Measurements from ENCODE around the gene REG3G. TPM values are rescaled to one million over a fixed set of nuclear protein-coding genes. Genes with fewer than 3 reads are reported as not detected.

REG3G gene
- total RNA-seq, 2 experiments from 2014 or later = not detected

DNA sequence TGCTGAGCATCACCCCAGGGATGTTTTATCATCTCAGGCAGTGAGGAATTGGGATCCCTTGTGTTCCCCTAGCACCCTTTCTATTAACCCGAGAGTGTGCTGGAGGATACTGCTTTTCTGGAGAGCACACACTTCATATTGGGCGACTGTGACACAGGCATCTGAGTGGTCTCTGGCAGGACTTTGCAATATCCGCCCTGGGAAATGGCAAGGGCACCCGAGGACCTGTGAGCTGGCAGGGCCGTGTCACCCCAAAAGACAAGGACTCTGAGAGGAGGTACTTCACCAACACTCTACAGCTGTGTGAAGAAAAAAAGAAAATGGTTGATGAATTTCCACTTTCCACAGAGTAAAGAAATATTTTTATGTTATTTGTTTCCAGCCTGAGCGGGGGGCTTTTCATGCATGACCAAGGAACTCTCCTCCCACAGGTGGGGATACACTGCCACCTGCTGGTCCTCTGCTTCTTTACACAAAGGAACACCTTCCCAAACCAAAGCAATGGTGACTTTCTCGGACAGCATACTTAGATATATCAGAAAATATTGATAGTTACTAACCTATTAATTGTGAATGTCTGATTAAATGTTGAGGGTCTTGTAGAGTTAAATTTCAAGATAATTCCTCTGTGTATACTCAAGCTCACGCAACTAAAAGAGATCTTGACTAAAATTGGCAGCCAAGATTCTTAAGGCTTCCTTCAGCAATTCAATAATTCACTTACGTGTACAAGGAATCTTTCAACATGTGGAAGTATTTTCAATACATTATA is 45.9 kb upstream of the REG3G start:
- no peaks in the 10 kb centered on the region for H3K79me2 ChIP-seq (ENCODE audit: insufficient read depth, low read depth, low read length)
- TF ChIP-seq, protein P1, sequence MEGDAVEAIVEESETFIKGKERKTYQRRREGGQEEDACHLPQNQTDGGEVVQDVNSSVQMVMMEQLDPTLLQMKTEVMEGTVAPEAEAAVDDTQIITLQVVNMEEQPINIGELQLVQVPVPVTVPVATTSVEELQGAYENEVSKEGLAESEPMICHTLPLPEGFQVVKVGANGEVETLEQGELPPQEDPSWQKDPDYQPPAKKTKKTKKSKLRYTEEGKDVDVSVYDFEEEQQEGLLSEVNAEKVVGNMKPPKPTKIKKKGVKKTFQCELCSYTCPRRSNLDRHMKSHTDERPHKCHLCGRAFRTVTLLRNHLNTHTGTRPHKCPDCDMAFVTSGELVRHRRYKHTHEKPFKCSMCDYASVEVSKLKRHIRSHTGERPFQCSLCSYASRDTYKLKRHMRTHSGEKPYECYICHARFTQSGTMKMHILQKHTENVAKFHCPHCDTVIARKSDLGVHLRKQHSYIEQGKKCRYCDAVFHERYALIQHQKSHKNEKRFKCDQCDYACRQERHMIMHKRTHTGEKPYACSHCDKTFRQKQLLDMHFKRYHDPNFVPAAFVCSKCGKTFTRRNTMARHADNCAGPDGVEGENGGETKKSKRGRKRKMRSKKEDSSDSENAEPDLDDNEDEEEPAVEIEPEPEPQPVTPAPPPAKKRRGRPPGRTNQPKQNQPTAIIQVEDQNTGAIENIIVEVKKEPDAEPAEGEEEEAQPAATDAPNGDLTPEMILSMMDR (conservative IDR thresholded peaks at IDR 0.05; ENCODE audit: low read length) = peak; percentile 97
- TF ChIP-seq EZH2phosphoT487 (IDR thresholded peaks at IDR 0.05; ENCODE audit: borderline replicate concordance, low read depth, low read length) = no peak
- no peak overlapping the region for H3K4me2 ChIP-seq (ENCODE audit: low read length)
- H3K9me2 ChIP-seq (ENCODE audit: insufficient read depth, low read length) = no peaks in the 10 kb centered on the region
- ChIA-PET CTCF (ENCODE audit: unreplicated experiment) (no interaction called here), POLR2A (interaction anchor here (0.7 to 1.2 kb wide), 3 partner anchors 10 to 306 kb away, joined by 4 to 7 read pairs (median 5); no protein-coding TSS in a partner anchor)
- peaks cover 45% of the 10 kb centered on the region for H3K4me1 ChIP-seq (ENCODE audit: insufficient read depth, low read length, poor library complexity, severe bottlenecking)
- intact Hi-C loops (cut with micrococcal nuclease; ENCODE audit: unreplicated experiment) = loop anchor here (1.0 to 5.0 kb wide), 3 partner anchors 112 to 628 kb away; no protein-coding TSS in a partner anchor
- no TSS peak for BruUV-seq (replicated peaks)
- H3K36me3 ChIP-seq (ENCODE audit: insufficient read depth, low read length) = no peaks in the 10 kb centered on the region
- H2AFZ ChIP-seq (ENCODE audit: low read length) = no peak overlapping the region; the same call in 1 of the 2 replicates
- peak; percentile 82 for DNase-seq (ENCODE audit: low spot score)
- H3K4me3 ChIP-seq (ENCODE audit: low read depth, low read length, poor library complexity, severe bottlenecking) = no peak overlapping the region
- no peak overlapping the region for H3K27ac ChIP-seq (ENCODE audit: low read depth, low read length, poor library complexity, severe bottlenecking)
- H3K9me3 ChIP-seq (ENCODE audit: low read length) = no peaks in the 10 kb centered on the region
- H4K20me1 ChIP-seq (ENCODE audit: insufficient read depth, low read length) = no peaks in the 10 kb centered on the region

DNA sequence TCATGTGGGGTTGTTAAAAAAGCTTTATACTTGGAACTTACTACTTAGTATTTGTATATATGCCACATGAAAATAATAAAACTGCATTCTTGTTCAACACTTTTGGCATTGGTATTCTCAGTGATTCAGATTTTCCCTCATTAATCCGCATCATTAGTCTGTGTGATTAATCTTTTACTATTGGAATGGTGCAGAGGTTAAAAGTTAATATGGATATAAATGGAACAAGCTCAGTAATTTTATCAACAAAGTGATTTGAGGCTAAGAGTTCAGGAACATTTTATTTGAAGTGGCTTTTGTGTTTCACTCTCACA is 45.4 kb upstream of the REG3G start:
- Histone ChIP-seq H4K20me1 (ENCODE audit: insufficient read depth, low read length) (no peaks in the 10 kb centered on the region), H3K9me2 (ENCODE audit: insufficient read depth, low read length) (no peaks in the 10 kb centered on the region), H3K36me3 (ENCODE audit: insufficient read depth, low read length) (no peaks in the 10 kb centered on the region), H3K9me3 (ENCODE audit: low read length) (no peaks in the 10 kb centered on the region), H3K79me2 (ENCODE audit: insufficient read depth, low read depth, low read length) (no peaks in the 10 kb centered on the region), H3K4me1 (ENCODE audit: insufficient read depth, low read length, poor library complexity, severe bottlenecking) (peaks cover 45% of the 10 kb centered on the region), H3K4me2 (ENCODE audit: low read length) (no peak overlapping the region), H2AFZ (ENCODE audit: low read length) (no peak overlapping the region; the same call in 1 of the 2 replicates), H3K4me3 (ENCODE audit: low read depth, low read length, poor library complexity, severe bottlenecking) (no peak overlapping the region), H3K27ac (ENCODE audit: low read depth, low read length, poor library complexity, severe bottlenecking) (no peak overlapping the region)
- DNase-seq (ENCODE audit: low spot score) = no peak
- ChIA-PET POLR2A (interaction anchor here (1.2 kb wide), 1 partner anchor 306 kb away, joined by 5 read pairs; no protein-coding TSS in a partner anchor), CTCF (ENCODE audit: unreplicated experiment) (no interaction called here)
- no TSS peak for BruUV-seq (replicated peaks)
- TF ChIP-seq EZH2phosphoT487 (IDR thresholded peaks at IDR 0.05; ENCODE audit: borderline replicate concordance, low read depth, low read length) = no peak
- TF ChIP-seq, protein P1 (conservative IDR thresholded peaks at IDR 0.05; ENCODE audit: low read length) = no peak
- intact Hi-C loops (cut with micrococcal nuclease; ENCODE audit: unreplicated experiment) = no loop called here

DNA sequence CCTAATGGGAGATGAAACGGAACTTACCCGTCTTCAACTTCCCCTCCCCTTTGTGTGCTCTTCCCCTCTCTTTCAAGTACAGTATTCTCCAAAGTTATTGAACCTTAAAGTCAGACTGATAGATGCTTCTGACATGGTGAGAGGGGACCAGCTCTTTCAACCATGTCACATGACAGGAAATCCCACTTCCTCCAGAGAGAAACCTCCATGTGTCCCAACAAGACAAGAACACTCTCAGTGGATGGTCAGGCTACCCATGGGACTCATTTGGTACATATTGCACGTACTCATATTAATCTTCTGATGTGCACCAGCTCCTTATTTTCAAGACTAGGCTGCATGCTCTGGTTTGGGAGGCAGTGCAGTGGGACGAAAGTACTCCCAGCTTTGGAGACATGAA is 44.6 kb upstream of the REG3G start:
- H3K4me2 ChIP-seq (ENCODE audit: low read length) = no peak overlapping the region
- TF ChIP-seq, protein P1 (conservative IDR thresholded peaks at IDR 0.05; ENCODE audit: low read length) = no peak
- no peak for TF ChIP-seq EZH2phosphoT487 (IDR thresholded peaks at IDR 0.05; ENCODE audit: borderline replicate concordance, low read depth, low read length)
- DNase-seq (ENCODE audit: low spot score) = no peak
- no peak overlapping the region for H3K27ac ChIP-seq (ENCODE audit: low read depth, low read length, poor library complexity, severe bottlenecking)
- ChIA-PET POLR2A (interaction anchor here (0.9 to 1.7 kb wide), 4 partner anchors 14 to 125 kb away, joined by 3 to 4 read pairs (median 4); no protein-coding TSS in a partner anchor), CTCF (ENCODE audit: unreplicated experiment) (no interaction called here)
- H3K79me2 ChIP-seq (ENCODE audit: insufficient read depth, low read depth, low read length) = no peaks in the 10 kb centered on the region
- no TSS peak for BruUV-seq (replicated peaks)
- intact Hi-C loops (cut with micrococcal nuclease; ENCODE audit: unreplicated experiment) = no loop called here
- H3K36me3 ChIP-seq (ENCODE audit: insufficient read depth, low read length) = no peaks in the 10 kb centered on the region
- H3K9me2 ChIP-seq (ENCODE audit: insufficient read depth, low read length) = no peaks in the 10 kb centered on the region
- H3K4me1 ChIP-seq (ENCODE audit: insufficient read depth, low read length, poor library complexity, severe bottlenecking) = peaks cover 45% of the 10 kb centered on the region
- no peak overlapping the region for H2AFZ ChIP-seq (ENCODE audit: low read length)
- H4K20me1 ChIP-seq (ENCODE audit: insufficient read depth, low read length) = no peaks in the 10 kb centered on the region
- H3K9me3 ChIP-seq (ENCODE audit: low read length) = no peaks in the 10 kb centered on the region
- no peak overlapping the region for H3K4me3 ChIP-seq (ENCODE audit: low read depth, low read length, poor library complexity, severe bottlenecking)
